NCI-H510A (cell line): ENCODE results near the gene MAST4.

Source experiments
- DNase-seq: peaks from one replicate; lab custom pipeline; 2025; lab: John Stamatoyannopoulos, UW

Gene MAST4

GRCh38 chr5:66906021-66906420 lies 309.8 kb downstream of the MAST4 start:
- no peak for DNase-seq

- DNase-seq: no peak
These were observed 312.0 kb downstream of the MAST4 start for GRCh38 chr5:66908230-66908629.

DNA sequence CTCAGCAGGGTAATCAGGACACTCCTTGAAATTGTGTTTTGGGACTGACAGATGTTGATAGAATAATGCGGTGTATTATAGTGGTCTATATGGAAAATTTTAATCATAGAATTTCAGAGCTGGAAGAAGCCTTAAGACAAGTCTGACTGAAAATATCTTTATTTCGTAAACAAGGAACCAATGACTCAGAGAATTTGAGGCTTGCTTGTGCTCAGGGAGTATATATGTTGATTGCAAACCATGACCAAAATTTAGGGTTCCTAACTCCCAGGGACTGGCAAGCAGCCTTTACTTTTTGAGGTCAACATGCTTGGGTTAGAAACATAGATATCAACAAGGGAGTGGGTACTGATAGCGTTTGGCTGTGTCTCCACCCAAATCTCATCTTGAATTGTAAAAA lies 313.2 kb downstream of the MAST4 start:
- DNase-seq: no peak

DNA sequence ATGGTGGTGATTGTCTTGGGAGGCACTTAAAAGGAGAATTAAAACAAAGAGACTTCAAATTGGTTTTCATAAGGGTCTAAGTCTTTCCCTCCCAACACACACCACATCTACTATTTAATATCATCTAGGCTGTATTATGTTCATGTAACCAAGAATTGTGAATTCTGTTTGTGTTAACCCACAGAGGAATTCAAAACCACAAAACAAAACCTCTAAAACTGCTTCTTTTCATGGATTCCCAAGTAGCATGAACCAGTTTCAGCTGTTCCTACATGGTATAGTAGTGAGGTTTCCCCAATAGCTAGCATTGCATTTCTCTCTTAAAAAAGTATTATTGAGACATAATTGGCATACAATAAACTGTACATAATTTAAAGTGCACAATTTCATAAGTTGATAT lies 316.6 kb downstream of the MAST4 start:
- no peak for DNase-seq

GRCh38 chr5:66915531-66915930 lies 319.3 kb downstream of the MAST4 start:
- no peak for DNase-seq

- no peak for DNase-seq
These were observed 326.7 kb downstream of the MAST4 start for GRCh38 chr5:66922881-66923280.

GRCh38 chr5:66923457-66923856 lies 327.3 kb downstream of the MAST4 start:
- DNase-seq: no peak

DNA sequence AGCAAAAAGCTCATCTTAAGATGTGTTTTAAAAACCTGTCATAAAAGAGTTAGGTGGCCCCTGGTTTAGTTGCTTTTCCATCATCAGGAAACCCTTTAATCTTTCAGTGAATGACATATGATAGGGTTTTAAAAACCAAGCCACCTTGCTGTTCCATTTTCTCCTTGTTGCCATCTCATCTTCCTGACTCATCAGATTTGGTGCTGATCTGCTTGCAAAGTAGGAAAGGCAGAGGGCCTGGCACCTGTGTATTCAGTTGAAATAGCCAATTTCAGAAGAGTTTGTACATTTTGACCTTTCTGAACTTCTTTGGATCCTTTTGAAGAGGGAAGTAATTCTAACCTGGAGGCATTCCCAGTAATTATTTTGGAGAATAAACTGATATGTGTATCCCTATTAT lies 327.7 kb downstream of the MAST4 start:
- DNase-seq: no peak

DNA sequence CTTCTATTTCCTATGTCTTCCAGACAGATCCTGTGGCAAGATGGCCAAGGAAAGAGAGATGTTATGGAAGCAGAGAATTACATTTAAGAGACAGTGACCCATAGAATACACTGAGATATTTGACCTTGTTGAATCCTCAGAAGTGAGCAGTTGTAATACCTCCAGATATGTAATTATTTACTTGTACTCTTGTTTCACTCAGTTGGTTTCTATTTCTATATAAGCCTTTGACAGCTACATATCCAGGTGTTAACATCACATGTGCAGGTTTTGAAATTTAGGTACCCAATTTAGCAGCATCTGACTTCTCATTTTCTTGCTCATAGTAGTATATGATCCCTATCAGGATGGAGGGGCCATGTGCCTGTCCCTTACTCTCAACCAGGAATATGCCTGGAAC lies 330.9 kb downstream of the MAST4 start:
- DNase-seq: no peak

DNA sequence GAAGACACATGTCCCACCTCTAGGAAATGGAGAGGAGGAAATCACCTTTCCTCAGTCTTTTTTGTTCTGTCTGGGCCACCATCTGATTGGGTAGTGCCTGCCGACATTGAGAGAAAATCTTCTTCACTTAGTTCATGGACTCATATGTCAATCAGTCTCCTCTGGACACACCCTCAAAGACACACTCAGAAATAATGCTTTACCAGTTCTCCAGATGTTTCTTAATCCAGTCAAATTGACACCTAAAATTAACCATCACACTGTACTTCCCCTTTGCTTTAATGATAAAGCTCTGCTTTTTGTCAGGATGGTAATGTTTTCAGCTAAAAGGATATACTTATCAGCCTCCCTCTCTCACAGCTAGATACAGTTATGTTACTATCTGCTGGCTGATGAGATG lies 333.1 kb downstream of the MAST4 start:
- DNase-seq: no peak

GRCh38 chr5:66929995-66930394 lies 333.8 kb downstream of the MAST4 start:
- DNase-seq: no peak

- no peak for DNase-seq
These were observed 335.5 kb downstream of the MAST4 start for GRCh38 chr5:66931651-66932050.

DNA sequence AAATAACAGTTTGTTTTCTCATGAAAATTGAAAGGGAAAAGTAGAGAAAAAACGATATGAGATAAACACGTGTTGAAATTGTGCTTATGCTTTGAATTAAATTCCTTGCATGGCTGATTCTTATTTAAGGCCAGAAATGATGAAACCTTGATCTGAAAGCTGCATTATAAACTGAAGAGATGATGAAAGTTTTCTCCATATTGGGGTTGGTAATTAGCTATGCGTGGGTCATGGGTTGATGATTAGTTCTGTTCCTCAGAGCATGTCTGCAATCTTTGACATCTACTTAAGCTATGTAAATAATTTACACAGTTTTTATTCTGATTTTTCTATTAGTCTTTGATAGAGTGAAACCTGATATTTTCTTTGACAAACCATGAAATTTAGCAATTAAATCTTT lies 336.3 kb downstream of the MAST4 start:
- DNase-seq: no peak

GRCh38 chr5:66933066-66933465 lies 336.9 kb downstream of the MAST4 start:
- no peak for DNase-seq

DNA sequence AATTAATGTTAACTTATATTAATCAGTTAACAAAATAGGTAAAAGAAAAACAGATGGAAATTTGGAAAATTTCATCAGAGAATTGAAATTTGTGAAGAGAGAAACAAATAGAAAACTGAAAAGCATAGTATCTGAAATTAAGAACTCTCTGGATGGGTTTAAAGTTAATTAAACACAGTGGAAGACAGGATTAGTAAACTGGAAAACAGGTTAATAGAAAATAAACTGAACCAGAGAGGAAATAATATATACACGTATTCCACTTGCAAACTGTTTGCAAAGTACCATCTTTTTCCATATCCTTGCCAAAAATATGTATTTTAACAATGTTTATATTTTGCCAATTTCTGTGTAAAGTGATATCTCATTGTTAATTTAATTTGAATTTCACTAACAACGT lies 342.9 kb downstream of the MAST4 start:
- DNase-seq: no peak

GRCh38 chr5:66945389-66946349 lies 349.5 kb downstream of the MAST4 start:
- DNase-seq: no peak

DNA sequence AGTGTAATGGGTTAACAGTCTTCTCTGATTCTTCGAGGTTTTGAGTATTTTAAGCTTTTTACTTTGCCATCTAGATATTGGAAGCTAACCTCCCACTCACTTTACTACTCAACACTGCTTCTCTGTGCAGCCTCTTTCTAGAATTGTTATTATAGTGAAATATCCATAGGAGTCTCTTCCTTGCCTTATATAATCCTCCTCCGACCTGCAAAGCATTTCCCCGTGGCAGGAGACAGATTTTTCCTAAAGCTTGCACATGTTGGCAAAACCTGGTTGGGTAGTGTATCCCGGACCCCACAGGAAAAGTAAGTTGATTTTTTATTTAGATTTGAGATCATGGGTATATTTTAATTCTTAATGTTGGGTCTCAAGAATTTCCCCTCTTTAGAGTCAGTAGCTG lies 351.3 kb downstream of the MAST4 start:
- no peak for DNase-seq

DNA sequence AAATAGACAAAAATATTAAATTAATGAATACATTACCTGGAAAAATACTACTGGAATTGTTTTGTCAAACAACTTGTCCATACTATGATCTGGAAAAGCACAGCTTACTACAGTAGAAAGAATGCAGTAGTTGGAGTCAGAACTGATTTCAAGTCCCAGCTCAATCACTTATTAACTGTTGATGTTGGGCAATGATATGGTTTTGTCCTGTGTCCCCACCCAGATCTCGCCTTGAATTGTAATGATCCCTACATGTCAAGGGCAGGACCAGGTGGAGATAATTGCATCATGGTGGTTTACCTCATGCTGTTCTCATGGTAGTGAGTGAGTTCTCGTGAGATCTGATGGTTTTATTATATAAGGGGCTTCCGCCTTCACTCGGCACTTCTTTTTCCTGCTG lies 352.9 kb downstream of the MAST4 start:
- no peak for DNase-seq

DNA sequence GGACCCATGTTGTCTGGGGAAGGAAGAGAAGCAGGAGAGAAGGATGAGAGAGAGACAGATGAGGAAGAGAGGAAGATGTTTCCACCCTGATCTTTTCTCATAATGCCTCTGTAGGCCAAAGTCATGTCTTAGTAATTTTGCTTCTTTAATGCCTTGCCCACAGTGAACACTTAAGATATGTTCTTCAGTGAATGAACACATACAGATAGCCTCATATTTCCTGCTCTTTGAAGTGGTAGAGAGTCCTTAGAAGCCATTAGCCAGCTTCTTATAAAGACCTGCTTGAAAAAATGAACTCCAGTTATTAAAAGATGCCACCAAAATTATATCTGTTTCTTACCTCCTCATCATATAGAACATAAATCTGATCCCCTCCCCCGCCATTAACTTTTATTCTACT lies 356.0 kb downstream of the MAST4 start:
- no peak for DNase-seq

DNA sequence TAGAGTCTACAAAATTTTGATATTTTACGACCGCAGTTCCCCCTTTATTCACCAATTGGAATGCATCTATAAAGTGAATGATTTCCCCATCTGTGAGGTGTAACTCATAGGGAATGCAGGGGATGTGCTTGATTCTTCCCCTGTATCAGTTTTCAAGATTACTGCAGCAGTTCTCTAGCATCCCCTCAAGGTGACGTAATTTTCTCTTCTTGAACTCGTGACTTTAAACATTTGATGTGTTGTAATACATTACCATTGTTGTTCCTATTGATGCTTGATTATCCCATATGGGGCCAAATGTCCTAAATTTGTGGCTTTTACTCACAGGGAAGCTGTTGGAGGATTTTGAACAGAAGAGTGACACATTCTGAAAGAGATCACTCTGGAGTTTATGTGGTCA lies 360.2 kb downstream of the MAST4 start:
- DNase-seq: no peak

GRCh38 chr5:66958201-66958979 lies 362.2 kb downstream of the MAST4 start:
- DNase-seq: no peak

GRCh38 chr5:66958980-66959641 lies 362.9 kb downstream of the MAST4 start:
- DNase-seq: no peak

GRCh38 chr5:66959653-66960052 lies 363.5 kb downstream of the MAST4 start:
- no peak for DNase-seq
